H1 (cell line): Measurements from ENCODE around the gene SLC24A3. TPM values are rescaled to one million over a fixed set of nuclear protein-coding genes. Genes with fewer than 3 reads are reported as not detected.

Experiments
- CTCF ChIA-PET: fragments of 300-600 bp; sonication (Branson Sonifier 250); formaldehyde crosslinking; loops from one replicate; lab custom pipeline; 2021; ENCODE audit not compliant: partially characterized antibody; lab: Charles Lee
- POLR2A ChIA-PET: fragments of 300-600 bp; sonication (Branson Sonifier 250); formaldehyde crosslinking; loops from one replicate; lab custom pipeline; 2021; ENCODE audit warnings: inconsistent platforms; ENCODE audit not compliant: partially characterized antibody; lab: Charles Lee
- DNase-seq, 2 experiments: peaks; one replicate each; pipeline versions ENCODE4 v3.0.0 to v3.0.0-alpha.2; 2010 to 2022; ENCODE audit warnings: low spot score in 2 of 2, low read depth in 1 of 2, mixed read lengths in 1 of 2
- FAIRE-seq: peaks from 2 replicates; lab custom pipeline; 2011; peaks lifted over from hg19 to GRCh38; lab: Jason Lieb, UNC
- H2AFZ ChIP-seq: 2 replicates; pipeline ENCODE4 v1.8.1; 2012; ENCODE audit warnings: low read length, inconsistent platforms
- H2AK5ac ChIP-seq: 2 replicates; pipeline ENCODE4 v1.6.1; 2013; ENCODE audit warnings: low read depth, low read length
- H2BK120ac ChIP-seq: replicated peaks from 2 replicates; pipeline ENCODE3; 2013; ENCODE audit warnings: low read depth, low read length, inconsistent platforms
- H2BK12ac ChIP-seq: 2 replicates; pipeline ENCODE4 v1.6.1; 2013; ENCODE audit warnings: low read depth, low read length
- H2BK15ac ChIP-seq: 2 replicates; pipeline ENCODE4 v1.6.1; 2013; ENCODE audit warnings: low read length
- H2BK20ac ChIP-seq: 2 replicates; pipeline ENCODE4 v1.6.1; 2013; ENCODE audit warnings: low read length
- H2BK5ac ChIP-seq: 2 replicates; pipeline ENCODE4 v1.6.1; 2013; ENCODE audit warnings: low read depth, low read length
- H3K14ac ChIP-seq: 2 replicates; pipeline ENCODE4 v1.6.1; 2013; ENCODE audit warnings: inconsistent platforms; ENCODE audit not compliant: insufficient read length
- H3K18ac ChIP-seq: 2 replicates; pipeline ENCODE4 v1.6.1; 2013; ENCODE audit warnings: low read length; ENCODE audit errors: extremely low read depth
- H3K23ac ChIP-seq: 2 replicates; pipeline ENCODE4 v1.6.1; 2013; ENCODE audit warnings: inconsistent platforms; ENCODE audit not compliant: insufficient read length
- H3K23me2 ChIP-seq: 2 replicates; pipeline ENCODE4 v1.6.1; 2013; ENCODE audit warnings: low read depth, low read length
- H3K27ac ChIP-seq: 2 replicates; pipeline ENCODE4 v1.6.1; 2011; ENCODE audit warnings: low read depth, low read length, inconsistent platforms
- H3K27me3 ChIP-seq, 4 experiments: replicated peaks in 1 of 4; 1 replicate in 1 of 4; 2 replicates in 3 of 4; pipeline versions ENCODE4 v1.6.1 to v1.8.1; 2011 to 2013; ENCODE audit warnings: low read length in 3 of 4, mild to moderate bottlenecking in 3 of 4, inconsistent platforms in 2 of 4, mixed read lengths in 2 of 4, moderate library complexity in 1 of 4; ENCODE audit not compliant: control insufficient read depth in 3 of 4, insufficient read depth in 3 of 4; ENCODE audit errors: extremely low read depth in 1 of 4
- H3K36me3 ChIP-seq, 4 experiments: 2 replicates each; pipeline versions ENCODE4 v1.6.1 to v1.8.1; 2011 to 2013; ENCODE audit warnings: mild to moderate bottlenecking in 4 of 4, low read length in 3 of 4, moderate library complexity in 2 of 4, control low read depth in 1 of 4, inconsistent platforms in 1 of 4; ENCODE audit not compliant: insufficient read depth in 4 of 4, control insufficient read depth in 2 of 4
- H3K4ac ChIP-seq: replicated peaks from 2 replicates; pipeline ENCODE3; 2013; ENCODE audit warnings: low read length, low read depth, mixed read lengths, inconsistent platforms; ENCODE audit not compliant: insufficient read length
- H3K4me1 ChIP-seq, 4 experiments: replicated peaks in 1 of 4; 1 replicate in 1 of 4; 2 replicates in 3 of 4; pipeline versions ENCODE4 v1.6.1 to v1.8.1; 2011 to 2013; ENCODE audit warnings: low read length in 3 of 4, inconsistent platforms in 2 of 4, mixed read lengths in 1 of 4; ENCODE audit not compliant: insufficient read depth in 4 of 4, control insufficient read depth in 3 of 4
- H3K4me2 ChIP-seq, 2 experiments: 2 replicates each; pipeline versions ENCODE4 v1.6.1 to v1.8.1; 2011 to 2013; ENCODE audit warnings: low read depth in 2 of 2, low read length in 2 of 2, control low read depth in 1 of 2, inconsistent platforms in 1 of 2, mild to moderate bottlenecking in 1 of 2; ENCODE audit not compliant: insufficient read depth in 1 of 2
- H3K4me3 ChIP-seq, 4 experiments: fragments of 200-600, 300-600 bp in 1 of 4; sonication (generic), shearing (Covaris generic), sonication (Bioruptor Twin) in 1 of 4; 2 replicates each; pipeline versions ENCODE4 v1.5.1 to v1.8.1; 2011 to 2016; ENCODE audit warnings: low read length in 4 of 4, low read depth in 3 of 4, control low read depth in 2 of 4, inconsistent platforms in 2 of 4, mild to moderate bottlenecking in 2 of 4, mixed read lengths in 1 of 4, moderate library complexity in 1 of 4; ENCODE audit not compliant: insufficient read depth in 2 of 4; ENCODE audit errors: extremely low read depth in 1 of 4
- H3K56ac ChIP-seq: replicated peaks from 2 replicates; pipeline ENCODE3; 2013; ENCODE audit warnings: low read depth, mild to moderate bottlenecking, mixed read lengths, low read length, inconsistent platforms; ENCODE audit not compliant: insufficient read length
- H3K79me1 ChIP-seq: 2 replicates; pipeline ENCODE4 v1.6.1; 2013; ENCODE audit warnings: low read depth, low read length, control low read depth
- H3K79me2 ChIP-seq, 2 experiments: 2 replicates each; pipeline versions ENCODE4 v1.6.1 to v1.8.1; 2012 to 2013; ENCODE audit warnings: low read length in 2 of 2, mild to moderate bottlenecking in 2 of 2, inconsistent platforms in 1 of 2; ENCODE audit not compliant: insufficient read depth in 2 of 2, control insufficient read depth in 1 of 2
- H3K9ac ChIP-seq, 4 experiments: replicated peaks in 1 of 4; 1 replicate in 1 of 4; 2 replicates in 3 of 4; pipeline versions ENCODE4 v1.6.1 to v1.8.1; 2011 to 2013; ENCODE audit warnings: low read depth in 3 of 4, low read length in 3 of 4, control low read depth in 2 of 4, mild to moderate bottlenecking in 2 of 4, moderate library complexity in 2 of 4, inconsistent platforms in 1 of 4; ENCODE audit errors: extremely low read depth in 1 of 4
- H3K9me3 ChIP-seq, 2 experiments: 2 replicates each; pipeline versions ENCODE4 v1.6.1 to v1.8.1; 2012 to 2013; ENCODE audit warnings: mild to moderate bottlenecking in 2 of 2, moderate library complexity in 2 of 2, control low read depth in 1 of 2, inconsistent platforms in 1 of 2, low read depth in 1 of 2, low read length in 1 of 2, mixed read lengths in 1 of 2; ENCODE audit not compliant: insufficient read depth in 2 of 2
- H4K20me1 ChIP-seq, 2 experiments: replicated peaks in 1 of 2; 2 replicates each; pipeline versions ENCODE3 to v1.8.1; 2011 to 2013; ENCODE audit warnings: inconsistent platforms in 2 of 2, low read length in 2 of 2, mild to moderate bottlenecking in 1 of 2; ENCODE audit not compliant: insufficient read depth in 2 of 2, control insufficient read depth in 1 of 2
- H4K5ac ChIP-seq: 2 replicates; pipeline ENCODE4 v1.6.1; 2013; ENCODE audit warnings: low read length, low read depth, mixed read lengths, inconsistent platforms; ENCODE audit not compliant: insufficient read length
- H4K8ac ChIP-seq: 2 replicates; pipeline ENCODE4 v1.8.0; 2013; ENCODE audit warnings: mild to moderate bottlenecking, moderate library complexity, low read length, inconsistent platforms; ENCODE audit not compliant: insufficient read depth; ENCODE audit errors: extremely low read depth
- H4K91ac ChIP-seq: replicated peaks from 2 replicates; pipeline ENCODE3; 2013; ENCODE audit warnings: low read length, mixed read lengths, inconsistent platforms; ENCODE audit not compliant: insufficient read length
- CREB1 ChIP-seq: IDR thresholded peaks from 2 replicates; pipeline ENCODE4 v1.6.1; 2012; ENCODE audit warnings: inconsistent platforms
- CTBP2 ChIP-seq: IDR thresholded peaks from 2 replicates; pipeline ENCODE4 v1.7.0; 2011; ENCODE audit warnings: borderline replicate concordance, mild to moderate bottlenecking, moderate library complexity, mixed read lengths, low read length; ENCODE audit not compliant: insufficient read depth, insufficient read length
- EP300 ChIP-seq, 2 experiments: IDR thresholded peaks; 1 replicate in 1 of 2; 2 replicates in 1 of 2; pipeline ENCODE4 v1.6.1; 2011 to 2012; ENCODE audit warnings: low read depth in 2 of 2, low read length in 2 of 2, mild to moderate bottlenecking in 2 of 2, borderline replicate concordance in 1 of 2, inconsistent platforms in 1 of 2, moderate library complexity in 1 of 2
- KDM1A ChIP-seq: fragments of 200-600, 300-600 bp; sonication (generic); IDR thresholded peaks from 2 replicates; pipeline ENCODE4 v1.7.1; 2016; ENCODE audit warnings: mild to moderate bottlenecking, low read length, borderline replicate concordance
- POLR2AphosphoS5 ChIP-seq: IDR thresholded peaks from 2 replicates; pipeline ENCODE4 v1.6.1; 2011; ENCODE audit warnings: low read depth, low read length
- RFX5 ChIP-seq: IDR thresholded peaks from 2 replicates; pipeline ENCODE4 v1.6.1; 2011; ENCODE audit warnings: low read depth, low read length, improper control_type of control experiment, borderline replicate concordance
- SP2 ChIP-seq: IDR thresholded peaks from 2 replicates; pipeline ENCODE4 v1.6.1; 2012; ENCODE audit warnings: mild to moderate bottlenecking, low read length, inconsistent platforms
- ZNF274 ChIP-seq: IDR thresholded peaks from 2 replicates; pipeline ENCODE4 v1.7.0; 2012; ENCODE audit warnings: low read length, borderline replicate concordance; ENCODE audit errors: extremely low read depth
- WGBS, 2 experiments: shearing (Covaris generic) in 1 of 2; methylation state at CpG; one replicate each; pipeline versions ENCODE4 v1.1.6 to v1.1.7; 2013 to 2015; ENCODE audit warnings: low lambda C conversion rate in 2 of 2, mixed read lengths in 2 of 2, inconsistent platforms in 1 of 2, low coverage in 1 of 2, missing lambda C conversion rate in 1 of 2; ENCODE audit not compliant: insufficient replicate concordance in 2 of 2, insufficient coverage in 1 of 2, insufficient read length in 1 of 2; ENCODE audit errors: extremely low coverage in 1 of 2, missing lambda C conversion rate in 1 of 2; 5-methylcytosine and 5-hydroxymethylcytosine counted together
- polyA plus RNA-seq, 7 experiments: library from polyadenylated mRNA; depleted of rRNA in 3 of 7; stranded (reverse) in 5 of 7; unstranded in 2 of 7; fragments of >200 nt in 5 of 7; fragments of 200-250 nt in 2 of 7; gene quantifications; 1 replicate in 5 of 7; 2 replicates in 1 of 7; 4 replicates in 1 of 7; pipeline versions ENCODE4 v1.2.1 to v1.2.3, GENCODE V29; 2011 to 2013; ENCODE audit warnings: missing spikeins in 2 of 7, mixed read lengths in 2 of 7
- total RNA-seq: library from RNA; stranded (reverse); fragmentation: NEBNext Ultra II Directional; extraction: Animal tissue kit (Norgen Biotek cat#: 25700); gene quantifications from 2 replicates; pipeline ENCODE4 v1.2.1, GENCODE V29; 2021
- TF ChIP-seq, protein P1 (sequence below): IDR thresholded peaks from 2 replicates; pipeline ENCODE4 v1.6.1; 2011; ENCODE audit warnings: low read length, improper control_type of control experiment

The SLC24A3 gene
- total and polyA plus RNA-seq, 2 of the 8 experiments (the other 6 are each of a cell fraction or from before 2014, with no cell fraction given) = 4.5 to 6.3 TPM

DNA sequence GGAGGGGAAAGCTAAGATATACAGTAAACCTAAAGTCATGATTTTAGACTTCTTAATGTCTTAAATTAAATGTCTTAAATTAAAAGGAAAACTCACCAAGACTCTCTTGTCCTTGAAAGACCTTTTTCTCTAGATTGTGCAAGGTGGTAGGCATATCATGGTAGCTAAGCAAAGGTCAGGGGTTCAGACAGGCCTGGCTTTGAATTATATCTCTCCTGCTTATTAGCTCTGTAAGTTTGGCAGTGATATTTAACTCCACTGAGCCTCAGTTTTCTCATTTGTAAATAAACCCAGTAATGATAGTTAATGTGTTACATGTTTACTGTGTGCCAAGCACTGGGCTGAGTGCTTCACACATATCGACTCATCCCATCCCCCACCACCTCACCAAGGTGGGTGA lies 203.3 kb downstream of the SLC24A3 start:
- Histone ChIP-seq H3K14ac (no peak overlapping the region), H3K4me3 (no peak overlapping the region), H3K23me2 (no peaks in the 10 kb centered on the region), H2BK12ac (no peak overlapping the region), H2BK5ac (no peak overlapping the region), H3K23ac (no peak overlapping the region), H4K20me1 (no peaks in the 10 kb centered on the region), H2BK15ac (no peak overlapping the region), H2AFZ (no peak overlapping the region), H3K18ac (no peak overlapping the region), H3K4ac (no peak overlapping the region), H2AK5ac (no peak overlapping the region), H3K79me2 (no peaks in the 10 kb centered on the region), H3K4me1 (no peaks in the 10 kb centered on the region), H2BK20ac (no peak overlapping the region), H3K9ac (no peak overlapping the region), H3K27ac (no peak overlapping the region), H4K91ac (no peak overlapping the region), H3K4me2 (no peak overlapping the region), H3K56ac (no peak overlapping the region), H3K9me3 (no peaks in the 10 kb centered on the region), H2BK120ac (no peak overlapping the region), H4K8ac (no peak overlapping the region), H3K27me3 (no peaks in the 10 kb centered on the region), H3K79me1 (no peaks in the 10 kb centered on the region), H4K5ac (no peak overlapping the region), H3K36me3 (no peaks in the 10 kb centered on the region)
- CTCF ChIA-PET = no interaction called here
- no peak for FAIRE-seq
- no peak for TF ChIP-seq EP300 (IDR thresholded peaks at IDR 0.05; ENCODE audit: borderline replicate concordance in 1 of 2, low read depth in 2 of 2, low read length in 2 of 2)
- no peak for TF ChIP-seq ZNF274
- TF ChIP-seq KDM1A = no peak
- TF ChIP-seq CTBP2 = no peak
- TF ChIP-seq SP2 = no peak
- TF ChIP-seq POLR2AphosphoS5 = no peak
- TF ChIP-seq, protein P1, sequence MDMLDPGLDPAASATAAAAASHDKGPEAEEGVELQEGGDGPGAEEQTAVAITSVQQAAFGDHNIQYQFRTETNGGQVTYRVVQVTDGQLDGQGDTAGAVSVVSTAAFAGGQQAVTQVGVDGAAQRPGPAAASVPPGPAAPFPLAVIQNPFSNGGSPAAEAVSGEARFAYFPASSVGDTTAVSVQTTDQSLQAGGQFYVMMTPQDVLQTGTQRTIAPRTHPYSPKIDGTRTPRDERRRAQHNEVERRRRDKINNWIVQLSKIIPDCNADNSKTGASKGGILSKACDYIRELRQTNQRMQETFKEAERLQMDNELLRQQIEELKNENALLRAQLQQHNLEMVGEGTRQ = no peak
- TF ChIP-seq RFX5 = no peak
- no peak for TF ChIP-seq CREB1
- no peak for DNase-seq
- 100% methylated on average over 1 of the region's 1 CpG; no CpG with 5 or more reads in 1 of the 2 experiments for WGBS, 2 experiments
- POLR2A ChIA-PET = no interaction called here
